Measurements from ENCODE around the gene LRRC59. TPM values are rescaled to one million over a fixed set of nuclear protein-coding genes. Genes with fewer than 3 reads are reported as not detected.

Gene LRRC59
- total RNA-seq, 4 donors from 2014 or later = 45.0 to 96.9 (median 64.4) TPM

GRCh38 chr17:50426472-50426782, 29.1 kb upstream of the LRRC59 start:
- Histone ChIP-seq H3K27me3 (no peaks in the 10 kb centered on the region), H3K4me1 (peaks cover 11 to 57% (median 39%) of the 10 kb centered on the region in 4 donors), H3K9me3 (no peaks in the 10 kb centered on the region), H3K4me3 (peak overlapping the region; percentile 55 to 76 (median 64)), H3K27ac (peak overlapping the region; percentile 87 to 92 (median 90)), H3K36me3 (no peaks in the 10 kb centered on the region)
- intact Hi-C loops (cut with DNase I; ENCODE audit: low total_unique reads) (no loop called here), in situ Hi-C loops (cut with MboI; ENCODE audit: low pct_ligation_motif_present in 1 of 4, low pct_unique_long_range_greater_than_20kb in 1 of 4, low sequenced_read_pairs in 3 of 4) (no loop called here)
- DNase-seq = no peak
- WGBS, 2 donors (ENCODE audit: low coverage in 1 of 2) = 5% methylated on average over 4 of the region's 7 CpGs; no CpG with 5 or more reads in 1 of the 2 donors
- no peak for TF ChIP-seq EP300 (IDR thresholded peaks at IDR 0.05; ENCODE audit: low read depth)
- TF ChIP-seq POLR2AphosphoS5 (IDR thresholded peaks at IDR 0.05) = no peak
- no peak for TF ChIP-seq POLR2A (IDR thresholded peaks at IDR 0.05)
- TF ChIP-seq, protein P1, sequence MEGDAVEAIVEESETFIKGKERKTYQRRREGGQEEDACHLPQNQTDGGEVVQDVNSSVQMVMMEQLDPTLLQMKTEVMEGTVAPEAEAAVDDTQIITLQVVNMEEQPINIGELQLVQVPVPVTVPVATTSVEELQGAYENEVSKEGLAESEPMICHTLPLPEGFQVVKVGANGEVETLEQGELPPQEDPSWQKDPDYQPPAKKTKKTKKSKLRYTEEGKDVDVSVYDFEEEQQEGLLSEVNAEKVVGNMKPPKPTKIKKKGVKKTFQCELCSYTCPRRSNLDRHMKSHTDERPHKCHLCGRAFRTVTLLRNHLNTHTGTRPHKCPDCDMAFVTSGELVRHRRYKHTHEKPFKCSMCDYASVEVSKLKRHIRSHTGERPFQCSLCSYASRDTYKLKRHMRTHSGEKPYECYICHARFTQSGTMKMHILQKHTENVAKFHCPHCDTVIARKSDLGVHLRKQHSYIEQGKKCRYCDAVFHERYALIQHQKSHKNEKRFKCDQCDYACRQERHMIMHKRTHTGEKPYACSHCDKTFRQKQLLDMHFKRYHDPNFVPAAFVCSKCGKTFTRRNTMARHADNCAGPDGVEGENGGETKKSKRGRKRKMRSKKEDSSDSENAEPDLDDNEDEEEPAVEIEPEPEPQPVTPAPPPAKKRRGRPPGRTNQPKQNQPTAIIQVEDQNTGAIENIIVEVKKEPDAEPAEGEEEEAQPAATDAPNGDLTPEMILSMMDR (IDR thresholded peaks at IDR 0.05) = no peak

DNA sequence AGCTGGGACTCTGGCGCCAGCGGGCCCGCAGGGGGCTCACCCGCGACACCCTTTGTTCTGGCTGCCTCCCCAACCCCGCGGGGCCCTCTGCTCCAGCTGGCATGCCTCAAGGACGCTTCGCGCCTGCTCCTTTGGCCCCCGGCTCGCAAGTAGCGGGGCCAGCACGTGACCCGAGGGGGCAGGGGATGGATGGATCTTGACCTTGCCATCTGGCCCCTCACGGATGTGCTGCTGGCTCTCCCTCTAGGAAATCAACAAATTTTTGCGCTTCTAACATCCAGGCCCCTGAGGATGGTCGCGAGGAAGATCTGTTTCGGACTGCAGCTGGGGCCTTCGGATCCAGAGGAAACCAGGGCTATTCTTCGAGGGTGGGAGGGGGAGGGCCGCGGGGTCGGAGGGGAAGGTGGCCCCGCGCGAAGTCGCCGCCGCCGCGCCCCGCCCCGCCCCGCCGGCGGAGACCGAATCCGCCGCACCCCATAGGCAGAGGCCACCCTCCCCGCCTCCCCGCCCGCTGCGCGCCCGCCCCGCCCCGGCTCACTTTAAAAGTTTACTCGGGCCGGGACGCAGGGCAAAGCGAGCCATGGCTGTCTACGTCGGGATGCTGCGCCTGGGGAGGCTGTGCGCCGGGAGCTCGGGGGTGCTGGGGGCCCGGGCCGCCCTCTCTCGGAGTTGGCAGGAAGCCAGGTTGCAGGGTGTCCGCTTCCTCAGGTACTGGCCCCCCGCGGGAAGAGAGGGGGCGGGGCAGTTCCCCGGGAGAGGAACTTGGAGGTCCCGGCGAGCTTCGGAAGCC, 28.6 kb upstream of the LRRC59 start, which contains the start of gene ACSF2:
Gene ACSF2, plus strand, starts transcription at position 537 of the 790 bp plus-strand sequence. Its CDS starts 44 bp downstream, at position 581.
- in situ Hi-C loops (cut with MboI; ENCODE audit: low pct_ligation_motif_present in 1 of 4, low pct_unique_long_range_greater_than_20kb in 1 of 4, low sequenced_read_pairs in 3 of 4) (no loop called here), intact Hi-C loops (cut with DNase I; ENCODE audit: low total_unique reads) (no loop called here)

DNA sequence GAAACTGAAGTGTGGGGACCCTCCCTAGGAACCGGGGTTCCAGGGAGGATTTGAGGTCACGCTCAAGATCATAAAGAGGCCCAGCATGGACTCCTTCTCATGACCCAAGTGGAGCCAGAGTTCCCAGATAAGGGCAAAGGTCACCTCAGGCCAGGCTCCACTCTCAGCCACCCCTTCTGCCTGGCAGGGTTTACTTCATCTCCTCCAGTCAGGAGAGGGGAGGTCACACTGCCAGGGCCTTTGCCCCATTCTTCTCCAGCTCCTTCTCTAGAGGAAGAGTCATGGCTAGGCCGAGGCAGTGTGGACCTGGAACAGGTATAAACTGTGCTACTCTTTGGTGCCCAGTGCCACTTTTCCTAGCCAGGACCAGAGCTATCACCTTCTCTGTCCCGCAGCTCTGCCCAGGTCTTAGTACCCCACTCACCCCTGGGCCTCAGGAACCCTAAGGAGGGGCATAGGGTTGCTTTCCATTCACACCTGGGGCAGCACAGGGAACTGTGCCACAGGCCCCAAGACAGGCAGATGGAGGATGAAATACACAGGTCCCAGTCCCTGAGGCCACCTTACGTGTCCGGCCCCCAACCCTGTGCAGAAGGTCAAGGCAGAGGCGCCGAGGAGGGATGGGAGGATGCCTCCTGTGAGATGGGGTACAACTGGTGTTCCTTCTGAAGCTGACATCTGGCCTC, 27.8 kb upstream of the LRRC59 start:
- in situ Hi-C loops (cut with MboI; ENCODE audit: low pct_ligation_motif_present in 1 of 4, low pct_unique_long_range_greater_than_20kb in 1 of 4, low sequenced_read_pairs in 3 of 4) (no loop called here), intact Hi-C loops (cut with DNase I; ENCODE audit: low total_unique reads) (no loop called here)
- no peaks in the 10 kb centered on the region for H3K36me3 ChIP-seq
- DNase-seq = no peak
- H3K27ac ChIP-seq = peak overlapping the region; percentile 87 to 92 (median 90)
- 81% methylated on average over 6 of the region's 8 CpGs; no CpG with 5 or more reads in 1 of the 2 donors for WGBS, 2 donors (ENCODE audit: low coverage in 1 of 2)
- no peak for TF ChIP-seq POLR2AphosphoS5 (IDR thresholded peaks at IDR 0.05)
- no peaks in the 10 kb centered on the region for H3K9me3 ChIP-seq
- H3K4me3 ChIP-seq = peak overlapping the region; percentile 55 to 76 (median 64)
- no peaks in the 10 kb centered on the region for H3K27me3 ChIP-seq
- peaks cover 11 to 65% (median 46%) of the 10 kb centered on the region in 4 donors for H3K4me1 ChIP-seq

More for the DNA sequence above, 28.6 kb upstream of the LRRC59 start, which contains the start of gene ACSF2:
- Histone ChIP-seq H3K4me3 (peak within 1 kb of the TSS; percentile 55 to 76 (median 64)), H3K4me1 (peaks cover 11 to 62% (median 43%) of the 10 kb centered on the region in 4 donors), H3K36me3 (no peaks in the 10 kb centered on the region), H3K9me3 (no peaks in the 10 kb centered on the region), H3K27me3 (no peaks in the 10 kb centered on the region), H3K27ac (peak within 1 kb of the TSS; percentile 87 to 92 (median 90))
- peak; percentile 88 for DNase-seq
- 4% methylated on average over 32 of the region's 70 CpGs; no CpG with 5 or more reads in 1 of the 2 donors for WGBS, 2 donors (ENCODE audit: low coverage in 1 of 2)
- TF ChIP-seq, protein P1 (IDR thresholded peaks at IDR 0.05) = no peak
- TF ChIP-seq EP300 (IDR thresholded peaks at IDR 0.05; ENCODE audit: low read depth) (no peak), POLR2A (IDR thresholded peaks at IDR 0.05) (peak; percentile 84), POLR2AphosphoS5 (IDR thresholded peaks at IDR 0.05) (peak; percentile 85 to 93 (median 89))

DNA sequence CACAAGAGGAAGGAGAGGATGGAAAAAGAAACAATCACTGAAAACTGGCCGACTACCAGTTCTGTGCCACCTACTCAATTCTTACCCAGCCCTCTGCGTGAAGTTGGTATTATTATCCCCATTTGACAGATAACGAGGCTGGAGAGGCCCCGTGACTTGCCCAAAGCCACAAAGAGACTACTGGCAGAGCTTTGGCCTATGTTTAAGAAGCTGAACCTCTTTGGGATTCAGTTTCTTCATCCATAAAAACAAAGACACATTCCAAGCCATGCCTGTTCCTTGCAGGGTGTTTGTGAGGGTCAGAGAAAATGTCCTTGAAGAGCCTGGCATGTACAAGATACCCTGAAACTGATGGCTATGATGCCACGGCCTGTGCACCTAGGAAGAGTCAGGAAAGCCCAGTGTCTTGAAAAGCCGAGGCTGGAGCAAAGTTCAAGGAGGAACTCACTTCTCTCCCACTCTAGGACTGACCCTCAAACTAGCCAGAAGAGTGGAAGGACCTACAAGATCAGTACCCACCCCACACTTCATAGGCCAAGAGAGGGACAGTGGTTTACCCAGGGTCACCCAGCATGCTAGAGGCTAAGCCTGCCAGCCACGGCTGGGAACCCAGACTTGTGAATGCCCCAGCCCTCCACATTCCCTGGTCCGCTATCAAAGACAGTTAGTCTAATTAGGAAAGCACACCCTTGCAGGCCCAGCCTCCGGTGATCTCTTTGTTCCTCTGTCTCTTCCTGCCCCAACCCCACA, 27.1 kb upstream of the LRRC59 start:
- TF ChIP-seq EP300 (IDR thresholded peaks at IDR 0.05; ENCODE audit: low read depth) = no peak
- in situ Hi-C loops (cut with MboI; ENCODE audit: low pct_ligation_motif_present in 1 of 4, low pct_unique_long_range_greater_than_20kb in 1 of 4, low sequenced_read_pairs in 3 of 4) = no loop called here
- no peak for DNase-seq
- Histone ChIP-seq H3K4me3 (no peak overlapping the region), H3K27me3 (no peaks in the 10 kb centered on the region), H3K9me3 (no peaks in the 10 kb centered on the region), H3K4me1 (peaks cover 11 to 59% (median 43%) of the 10 kb centered on the region in 4 donors), H3K36me3 (no peaks in the 10 kb centered on the region), H3K27ac (peak overlapping the region; percentile 14 to 92 (median 90))
- intact Hi-C loops (cut with DNase I; ENCODE audit: low total_unique reads) = no loop called here
- 76 to 96% methylated on average over 4 to 9 of the region's 9 CpGs for WGBS, 2 donors (ENCODE audit: low coverage in 1 of 2)

Measured in transverse colon (tissue), 4 donors.